Left cardiac atrium (tissue), 4 donors: ENCODE data around the gene VANGL2. TPM values are rescaled to one million over a fixed set of nuclear protein-coding genes. Genes with fewer than 3 reads are reported as not detected.

Experiments used
- ATAC-seq, 2 donors: fragments of 200-7000 bp; cut with Tn5 transposase; one replicate each; pipeline ENCODE4 v1.9.1; 2020; ENCODE audit warnings: mild to moderate bottlenecking in 2 of 2, moderate library complexity in 2 of 2
- DNase-seq: peaks from one replicate; pipeline ENCODE4 v3.0.0-alpha.2; 2020
- intact Hi-C, 2 donors: fragments of 100-400 bp; cut with DNase I; formaldehyde crosslinking; loops; one replicate each; pipeline versions ENCODE4 v1.14.1 to v1.15.1; 2022 to 2023
- total RNA-seq, 2 donors: library from RNA; stranded (reverse); fragmentation: NEBNext Ultra II Directional; extraction: Animal tissue kit (Norgen Biotek cat#: 25700); gene quantifications; one replicate each; pipeline ENCODE4 v1.2.1, GENCODE V29; 2021
- donor health status: DM: no; HTN: yes; CAD: no.
- donor health status: DM: no; HTN: yes; CAD: no; lungs with severe emphysema.
- donor health status: DM: yes; HTN: yes; CAD: no.
- donor health status: Dilated cardiomyopathy.

The VANGL2 gene
- total RNA-seq, 2 donors from 2014 or later = 4.1 to 5.1 TPM

DNA sequence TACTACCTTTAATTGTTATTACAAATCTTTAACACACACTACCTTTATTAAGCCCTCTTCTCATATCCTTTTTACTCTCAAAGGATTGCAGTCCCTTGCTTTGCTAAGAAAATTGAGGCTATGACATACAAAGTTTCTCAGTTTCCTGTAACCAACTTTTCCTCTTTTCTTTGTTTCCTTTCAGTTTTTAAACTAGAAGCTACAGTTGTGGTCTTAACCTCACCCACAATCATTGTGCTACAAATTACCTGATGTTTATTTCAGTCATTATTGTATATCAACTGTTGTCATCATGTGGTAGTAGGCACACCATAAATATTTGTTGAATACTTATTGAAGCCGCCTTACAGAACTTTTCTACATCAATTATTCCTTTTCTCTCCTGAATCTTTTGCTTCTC lies 70.9 kb downstream of the VANGL2 start:
- ATAC-seq = no peak
- DNase-seq = no peak
- intact Hi-C loops = no loop called here

DNA sequence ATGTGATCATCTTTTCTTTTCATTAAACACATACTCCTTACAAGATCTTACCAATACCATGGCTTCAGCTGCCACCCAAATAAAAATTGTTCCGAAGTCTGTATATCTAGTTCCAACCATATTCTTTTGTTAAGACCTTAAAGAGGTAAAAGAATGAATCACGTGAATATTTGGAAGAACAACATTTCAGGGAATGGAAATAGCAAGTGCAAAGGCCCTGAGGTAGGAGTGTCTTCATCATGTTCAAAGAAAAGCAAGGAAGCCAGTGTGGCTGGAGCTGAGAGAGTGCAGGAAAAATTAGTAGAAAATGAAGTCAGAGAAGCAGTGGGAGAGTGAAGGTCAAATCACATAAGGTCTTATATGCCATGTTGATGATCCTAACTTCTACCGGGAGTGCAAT lies 71.7 kb downstream of the VANGL2 start:
- ATAC-seq (no peak), DNase-seq (no peak)
- intact Hi-C loops = no loop called here

DNA sequence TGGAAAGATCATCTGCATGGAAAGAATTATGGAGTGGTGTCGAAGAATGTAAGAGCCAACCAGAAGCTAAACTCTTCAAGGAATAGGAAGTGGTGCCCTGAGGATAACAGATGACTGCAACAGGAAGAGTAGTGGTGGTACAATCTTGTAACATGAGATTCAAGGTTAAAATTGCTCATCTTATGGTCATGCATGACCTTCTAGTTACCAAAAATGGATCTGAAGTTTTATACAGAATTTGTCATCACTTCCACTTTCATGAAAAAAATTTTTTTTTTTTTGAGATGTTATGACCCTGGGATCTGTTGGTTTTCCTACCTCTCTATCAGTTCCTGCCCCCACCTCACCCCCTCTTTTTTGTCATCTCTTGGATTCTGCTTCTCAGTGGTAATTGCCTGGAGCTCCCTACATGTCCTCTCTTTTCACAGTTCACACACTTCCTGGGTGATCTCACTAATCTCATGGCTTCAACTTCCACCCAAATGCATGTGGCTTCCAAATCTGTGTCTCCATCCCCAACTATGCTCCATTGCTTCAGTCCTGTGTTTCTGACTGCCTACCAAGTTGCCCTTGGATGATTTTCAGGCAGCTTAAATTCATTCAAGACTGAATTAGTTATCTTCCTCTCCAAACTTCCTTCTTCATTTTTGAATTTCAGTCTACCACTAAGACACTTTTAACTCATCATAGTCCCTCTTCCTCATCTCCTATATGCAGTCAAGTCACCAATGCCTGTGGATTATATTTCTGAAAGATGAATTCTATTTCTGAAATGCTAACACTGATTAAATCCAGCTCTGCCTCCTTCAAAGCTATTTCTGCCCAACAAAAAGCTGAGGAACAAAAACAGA lies 74.3 kb downstream of the VANGL2 start:
- no peak for DNase-seq
- no peak for ATAC-seq
- intact Hi-C loops = no loop called here

Other genes starting within 250 kb of the VANGL2 start
- under 1 TPM in 1 of 2 donors, not detected in 1; 0.13 TPM for gene ATP1A4, start 249.0 kb upstream of the VANGL2 start, total RNA-seq
- gene CASQ1, start 210.0 kb upstream of the VANGL2 start, total RNA-seq = 10 to 100 TPM; 10.5 to 21.8 TPM
- 100 to 1,000 TPM; 188 to 189 TPM for gene PEA15, start 195.2 kb upstream of the VANGL2 start, total RNA-seq
- 100 to 1,000 TPM in 1 of 2 donors, 10 to 100 TPM in 1; 98.5 to 121 TPM for gene DCAF8, start 138.0 kb upstream of the VANGL2 start, total RNA-seq
- gene PEX19, start 115.4 kb upstream of the VANGL2 start, total RNA-seq = 10 to 100 TPM; 91.1 to 92.6 TPM
- gene COPA, start 57.3 kb upstream of the VANGL2 start, total RNA-seq = 100 to 1,000 TPM; 108 to 147 TPM
- 10 to 100 TPM; 57.4 to 70.2 TPM for gene NCSTN, start 57.2 kb upstream of the VANGL2 start, total RNA-seq
- under 1 TPM in 1 of 2 donors, not detected in 1; 0.10 TPM for gene NHLH1, start 33.5 kb upstream of the VANGL2 start, total RNA-seq
- gene SLAMF6, start 122.7 kb downstream of the VANGL2 start, total RNA-seq = 1 to 10 TPM in 1 of 2 donors, under 1 TPM in 1; 0.55 to 1.4 TPM
- 1 to 10 TPM; 4.8 to 7.7 TPM for gene CD84, start 178.9 kb downstream of the VANGL2 start, total RNA-seq
- gene SLAMF1, start 246.5 kb downstream of the VANGL2 start, total RNA-seq = under 1 TPM; 0.91 to 0.94 TPM